HepG2 (cell line): ENCODE results near the gene COX7A2L. TPM values are rescaled to one million over a fixed set of nuclear protein-coding genes. Genes with fewer than 3 reads are reported as not detected.

Experiments
- ATF1 ChIP-seq: IDR thresholded peaks from 2 replicates; pipeline ENCODE4 v1.6.1; 2016; ENCODE audit warnings: mild to moderate bottlenecking, control low read depth
- CCDC6 ChIP-seq: sonication (generic); formaldehyde crosslinking; IDR thresholded peaks from 2 replicates; pipeline ENCODE4 v1.8.1; 2022; ENCODE audit warnings: mild to moderate bottlenecking, missing genetic modification reagents, moderate library complexity
- GABPB1 ChIP-seq: IDR thresholded peaks from 2 replicates; pipeline ENCODE4 v1.6.1; 2016; ENCODE audit warnings: mild to moderate bottlenecking, missing genetic modification reagents, moderate library complexity, missing compliant biosample characterization
- HCFC1 ChIP-seq: fragments of 150-350 bp; IDR thresholded peaks from 2 replicates; pipeline ENCODE4 v1.6.1; 2014; ENCODE audit warnings: low read depth, low read length
- HMG20B ChIP-seq: conservative IDR thresholded peaks from 2 replicates; pipeline ENCODE4 v1.6.1; 2016; ENCODE audit warnings: missing genetic modification reagents, missing compliant biosample characterization
- HOXA7 ChIP-seq: sonication (generic); formaldehyde crosslinking; IDR thresholded peaks from 2 replicates; pipeline ENCODE4 v1.8.1; 2022; ENCODE audit warnings: mild to moderate bottlenecking, missing genetic modification reagents, moderate library complexity
- ISL2 ChIP-seq: sonication (generic); formaldehyde crosslinking; IDR thresholded peaks from 2 replicates; pipeline ENCODE4 v1.5.0; 2020; ENCODE audit warnings: missing genetic modification reagents
- KLF11 ChIP-seq: IDR thresholded peaks from 2 replicates; pipeline ENCODE4 v1.6.1; 2016; ENCODE audit warnings: missing compliant biosample characterization
- KLF13 ChIP-seq: sonication (generic); formaldehyde crosslinking; IDR thresholded peaks from 2 replicates; pipeline ENCODE4 v1.4.0; 2020; ENCODE audit warnings: mild to moderate bottlenecking, missing genetic modification reagents
- MTF1 ChIP-seq: sonication (generic); formaldehyde crosslinking; IDR thresholded peaks from 2 replicates; pipeline ENCODE4 v1.5.0; 2020; ENCODE audit warnings: missing genetic modification reagents
- NFKBIZ ChIP-seq: IDR thresholded peaks from 2 replicates; pipeline ENCODE4 v1.6.1; 2018; ENCODE audit warnings: missing genetic modification reagents, missing compliant biosample characterization
- NPAS2 ChIP-seq: sonication (generic); formaldehyde crosslinking; IDR thresholded peaks from 2 replicates; pipeline ENCODE4 v1.8.0; 2022; ENCODE audit warnings: mild to moderate bottlenecking, missing genetic modification reagents, borderline replicate concordance
- PCBP2 ChIP-seq: fragments of 200-400 bp; formaldehyde crosslinking; optimal IDR thresholded peaks from 2 replicates; pipeline ENCODE3; 2018; ENCODE audit warnings: low read length, low read depth; ENCODE audit not compliant: poor library complexity, severe bottlenecking
- PRMT3 ChIP-seq: sonication (generic); formaldehyde crosslinking; IDR thresholded peaks from 2 replicates; pipeline ENCODE4 v1.8.1; 2022; ENCODE audit warnings: low read depth, mild to moderate bottlenecking, moderate library complexity, missing genetic modification reagents, borderline replicate concordance
- RXRA ChIP-seq: sonication (generic); formaldehyde crosslinking; IDR thresholded peaks from 2 replicates; pipeline ENCODE4 v1.5.1; 2020; ENCODE audit warnings: missing genetic modification reagents
- SAFB2 ChIP-seq: sonication (generic); formaldehyde crosslinking; IDR thresholded peaks from 2 replicates; pipeline ENCODE4 v1.5.1; 2020; ENCODE audit warnings: missing genetic modification reagents, low read depth, mild to moderate bottlenecking, borderline replicate concordance
- STAG1 ChIP-seq: sonication (generic); formaldehyde crosslinking; IDR thresholded peaks from 2 replicates; pipeline ENCODE4 v1.4.0; 2020; ENCODE audit warnings: missing genetic modification reagents
- TARDBP ChIP-seq: sonication (generic); formaldehyde crosslinking; IDR thresholded peaks from 2 replicates; pipeline ENCODE4 v1.8.0; 2022; ENCODE audit warnings: mild to moderate bottlenecking, missing genetic modification reagents
- ZNF256 ChIP-seq: sonication (generic); formaldehyde crosslinking; conservative IDR thresholded peaks from 2 replicates; pipeline ENCODE4 v1.4.0; 2020; ENCODE audit warnings: missing genetic modification reagents
- ZNF616 ChIP-seq: sonication (generic); formaldehyde crosslinking; IDR thresholded peaks from 2 replicates; pipeline ENCODE4 v1.5.0; 2020; ENCODE audit warnings: low read depth, mild to moderate bottlenecking, missing genetic modification reagents
- ZNF687 ChIP-seq: sonication (generic); formaldehyde crosslinking; IDR thresholded peaks from 2 replicates; pipeline ENCODE4 v1.5.1; 2020; ENCODE audit warnings: mild to moderate bottlenecking, missing genetic modification reagents, moderate library complexity
- ZNF883 ChIP-seq: sonication (generic); formaldehyde crosslinking; IDR thresholded peaks from 2 replicates; pipeline ENCODE4 v1.5.1; 2020; ENCODE audit warnings: mild to moderate bottlenecking, missing genetic modification reagents; ENCODE audit errors: not compliant biosample characterization
- polyA plus RNA-seq, 8 experiments: library from polyadenylated mRNA; depleted of rRNA in 3 of 8; stranded (reverse) in 7 of 8; unstranded in 1 of 8; fragments of >200 nt; fragmentation: Illumina TruSeq in 4 of 8; extraction: Trizol in 4 of 8; gene quantifications; 2 replicates each; pipeline versions ENCODE4 v1.2.1 to v1.2.3, GENCODE V29; 2011 to 2016; ENCODE audit warnings: low read depth in 4 of 8, missing spikeins in 1 of 8, mixed read lengths in 1 of 8; ENCODE audit not compliant: insufficient read depth in 1 of 8
- total RNA-seq, 5 experiments: library from RNA; depleted of rRNA; stranded (reverse); fragments of >200 nt; fragmentation: Illumina TruSeq; extraction: Trizol; gene quantifications; 2 replicates each; pipeline ENCODE4 v1.2.3, GENCODE V29; 2016; ENCODE audit warnings: low read depth in 1 of 5
- TF ChIP-seq, protein P1 (sequence below): sonication (generic); formaldehyde crosslinking; IDR thresholded peaks from 2 replicates; pipeline ENCODE4 v1.4.0; 2020; ENCODE audit warnings: missing genetic modification reagents, borderline replicate concordance
- TF ChIP-seq, protein P2 (sequence below): IDR thresholded peaks from 2 replicates; pipeline ENCODE4 v1.6.1; 2016; ENCODE audit warnings: missing biosample characterization, missing genetic modification reagents, low read depth

Gene COX7A2L
- total and polyA plus RNA-seq, 2 of the 13 experiments (the other 11 are each of a cell fraction or from before 2014, with no cell fraction given), result 155 to 201 TPM

DNA sequence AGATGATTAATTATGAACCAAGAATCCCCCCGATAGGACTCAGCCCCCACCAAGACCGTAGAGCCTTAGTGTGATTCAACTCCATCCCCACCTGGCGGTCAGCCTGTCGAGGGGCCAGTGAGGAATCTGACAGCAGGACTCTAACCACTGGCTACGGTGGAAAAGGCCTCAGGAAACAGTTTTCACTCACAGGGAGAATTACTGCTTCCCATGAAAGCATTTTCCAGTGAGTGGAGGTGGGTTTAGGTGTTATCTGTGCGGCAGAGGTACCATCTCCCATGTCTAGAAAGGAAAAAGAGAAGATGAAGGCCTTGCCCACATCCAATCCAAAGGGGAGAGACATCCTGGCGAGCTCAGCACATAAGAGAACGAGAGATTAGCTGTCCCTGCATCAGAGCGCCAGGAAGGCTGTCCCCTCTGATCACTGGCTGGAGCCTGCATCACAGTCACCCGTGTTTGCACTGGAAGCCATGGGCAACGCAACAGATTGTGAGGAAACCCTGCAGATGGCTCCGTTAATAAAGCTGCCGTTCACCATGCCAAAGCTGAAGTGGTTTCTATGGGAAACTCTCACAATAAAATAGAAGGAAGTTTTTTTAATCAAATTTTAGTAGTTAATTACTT lies 22.3 kb downstream of the COX7A2L start (continued):
- TF ChIP-seq ZNF256 (CRISPR knock-in tag) (no peak), STAG1 (CRISPR knock-in tag) (no peak), PRMT3 (CRISPR knock-in tag) (no peak), SAFB2 (CRISPR knock-in tag) (peak; percentile 26), NPAS2 (no peak), HMG20B (CRISPR knock-in tag) (no peak), RXRA (CRISPR knock-in tag) (no peak), KLF13 (CRISPR knock-in tag) (no peak), ATF1 (CRISPR knock-in tag) (no peak), TARDBP (CRISPR knock-in tag) (no peak), KLF11 (CRISPR knock-in tag) (no peak), HCFC1 (no peak), PCBP2 (no peak), MTF1 (no peak), NFKBIZ (no peak), GABPB1 (CRISPR knock-in tag) (no peak), ZNF883 (CRISPR knock-in tag) (no peak), ZNF687 (CRISPR knock-in tag) (no peak), ISL2 (CRISPR knock-in tag) (no peak), ZNF616 (CRISPR knock-in tag) (no peak), CCDC6 (CRISPR knock-in tag) (no peak), HOXA7 (CRISPR knock-in tag) (no peak)
- TF ChIP-seq, protein P1, sequence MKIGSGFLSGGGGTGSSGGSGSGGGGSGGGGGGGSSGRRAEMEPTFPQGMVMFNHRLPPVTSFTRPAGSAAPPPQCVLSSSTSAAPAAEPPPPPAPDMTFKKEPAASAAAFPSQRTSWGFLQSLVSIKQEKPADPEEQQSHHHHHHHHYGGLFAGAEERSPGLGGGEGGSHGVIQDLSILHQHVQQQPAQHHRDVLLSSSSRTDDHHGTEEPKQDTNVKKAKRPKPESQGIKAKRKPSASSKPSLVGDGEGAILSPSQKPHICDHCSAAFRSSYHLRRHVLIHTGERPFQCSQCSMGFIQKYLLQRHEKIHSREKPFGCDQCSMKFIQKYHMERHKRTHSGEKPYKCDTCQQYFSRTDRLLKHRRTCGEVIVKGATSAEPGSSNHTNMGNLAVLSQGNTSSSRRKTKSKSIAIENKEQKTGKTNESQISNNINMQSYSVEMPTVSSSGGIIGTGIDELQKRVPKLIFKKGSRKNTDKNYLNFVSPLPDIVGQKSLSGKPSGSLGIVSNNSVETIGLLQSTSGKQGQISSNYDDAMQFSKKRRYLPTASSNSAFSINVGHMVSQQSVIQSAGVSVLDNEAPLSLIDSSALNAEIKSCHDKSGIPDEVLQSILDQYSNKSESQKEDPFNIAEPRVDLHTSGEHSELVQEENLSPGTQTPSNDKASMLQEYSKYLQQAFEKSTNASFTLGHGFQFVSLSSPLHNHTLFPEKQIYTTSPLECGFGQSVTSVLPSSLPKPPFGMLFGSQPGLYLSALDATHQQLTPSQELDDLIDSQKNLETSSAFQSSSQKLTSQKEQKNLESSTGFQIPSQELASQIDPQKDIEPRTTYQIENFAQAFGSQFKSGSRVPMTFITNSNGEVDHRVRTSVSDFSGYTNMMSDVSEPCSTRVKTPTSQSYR (CRISPR knock-in tag), result no peak
- TF ChIP-seq, protein P2, sequence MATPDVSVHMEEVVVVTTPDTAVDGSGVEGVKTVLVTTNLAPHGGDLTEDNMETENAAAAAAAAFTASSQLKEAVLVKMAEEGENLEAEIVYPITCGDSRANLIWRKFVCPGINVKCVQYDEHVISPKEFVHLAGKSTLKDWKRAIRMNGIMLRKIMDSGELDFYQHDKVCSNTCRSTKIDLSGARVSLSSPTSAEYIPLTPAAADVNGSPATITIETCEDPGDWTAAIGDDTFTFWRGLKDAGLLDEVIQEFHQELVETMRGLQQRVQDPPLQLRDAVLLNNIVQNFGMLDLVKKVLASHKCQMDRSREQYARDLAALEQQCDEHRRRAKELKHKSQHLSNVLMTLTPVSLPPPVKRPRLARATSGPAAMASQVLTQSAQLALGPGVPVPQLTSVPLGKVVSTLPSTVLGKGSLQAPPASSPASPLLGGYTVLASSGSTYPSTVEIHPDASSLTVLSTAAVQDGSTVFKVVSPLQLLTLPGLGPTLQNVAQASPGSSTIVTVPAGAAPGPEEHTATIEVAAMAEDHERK (CRISPR knock-in tag), result no peak
